ENCODE data around the gene GRIN2A.

The GRIN2A gene

GRCh38 chr16:10181196-10182162, 749 bp downstream of the GRIN2A start:
- DNase-seq, result no peak

GRCh38 chr16:10180771-10181163, 1.5 kb downstream of the GRIN2A start:
- DNase-seq, result no peak

- DNase-seq, result no peak
Measured at GRCh38 chr16:10180042-10180770, 2.0 kb downstream of the GRIN2A start.

- DNase-seq, result no peak
Measured at GRCh38 chr16:10178526-10178925, 3.7 kb downstream of the GRIN2A start.

GRCh38 chr16:10178080-10178479, 4.1 kb downstream of the GRIN2A start:
- DNase-seq, result no peak

GRCh38 chr16:10172848-10173655, 9.2 kb downstream of the GRIN2A start:
- no peak for DNase-seq

- no peak for DNase-seq
Measured at GRCh38 chr16:10171221-10171620, 11.0 kb downstream of the GRIN2A start.

GRCh38 chr16:10169904-10170410, 12.3 kb downstream of the GRIN2A start:
- DNase-seq, result no peak

GRCh38 chr16:10169031-10169430, 13.2 kb downstream of the GRIN2A start:
- DNase-seq, result no peak

GRCh38 chr16:10168258-10168657, 14.0 kb downstream of the GRIN2A start:
- DNase-seq, result no peak

- DNase-seq, result no peak
Measured at GRCh38 chr16:10165643-10166042, 16.6 kb downstream of the GRIN2A start.

GRCh38 chr16:10162981-10163380, 19.2 kb downstream of the GRIN2A start:
- no peak for DNase-seq

- no peak for DNase-seq
Measured at GRCh38 chr16:10156099-10156498, 26.1 kb downstream of the GRIN2A start.

- DNase-seq, result no peak
Measured at GRCh38 chr16:10154389-10154788, 27.8 kb downstream of the GRIN2A start.

GRCh38 chr16:10153985-10154384, 28.2 kb downstream of the GRIN2A start:
- no peak for DNase-seq

- no peak for DNase-seq
Measured at GRCh38 chr16:10151718-10152117, 30.5 kb downstream of the GRIN2A start.

- no peak for DNase-seq
Measured at GRCh38 chr16:10150906-10151305, 31.3 kb downstream of the GRIN2A start.

GRCh38 chr16:10145542-10146035, 36.6 kb downstream of the GRIN2A start:
- no peak for DNase-seq

- DNase-seq, result no peak
Measured at GRCh38 chr16:10141671-10142070, 40.6 kb downstream of the GRIN2A start.

GRCh38 chr16:10138881-10139280, 43.3 kb downstream of the GRIN2A start:
- no peak for DNase-seq

GRCh38 chr16:10137341-10137740, 44.9 kb downstream of the GRIN2A start:
- DNase-seq, result no peak

GRCh38 chr16:10136916-10137315, 45.3 kb downstream of the GRIN2A start:
- no peak for DNase-seq

- DNase-seq, result no peak
Measured at GRCh38 chr16:10130538-10130937, 51.7 kb downstream of the GRIN2A start.
